Suppressor macrophage treated with lipopolysaccharide for 4 hours (primary cell): Measurements from ENCODE around the gene PLCG2.
A peak's percentile ranks its signal among the peaks of the same experiment; 100 is the strongest.
"Not testable (repeated sequence)": the region's sequence is repeated elsewhere in the genome, so short reads cannot be mapped to it uniquely, and the experiment has no call there.

Source experiments
- DNase-seq: peaks from one replicate; pipeline ENCODE4 v3.0.0-alpha.2; 2020

Gene PLCG2

DNA sequence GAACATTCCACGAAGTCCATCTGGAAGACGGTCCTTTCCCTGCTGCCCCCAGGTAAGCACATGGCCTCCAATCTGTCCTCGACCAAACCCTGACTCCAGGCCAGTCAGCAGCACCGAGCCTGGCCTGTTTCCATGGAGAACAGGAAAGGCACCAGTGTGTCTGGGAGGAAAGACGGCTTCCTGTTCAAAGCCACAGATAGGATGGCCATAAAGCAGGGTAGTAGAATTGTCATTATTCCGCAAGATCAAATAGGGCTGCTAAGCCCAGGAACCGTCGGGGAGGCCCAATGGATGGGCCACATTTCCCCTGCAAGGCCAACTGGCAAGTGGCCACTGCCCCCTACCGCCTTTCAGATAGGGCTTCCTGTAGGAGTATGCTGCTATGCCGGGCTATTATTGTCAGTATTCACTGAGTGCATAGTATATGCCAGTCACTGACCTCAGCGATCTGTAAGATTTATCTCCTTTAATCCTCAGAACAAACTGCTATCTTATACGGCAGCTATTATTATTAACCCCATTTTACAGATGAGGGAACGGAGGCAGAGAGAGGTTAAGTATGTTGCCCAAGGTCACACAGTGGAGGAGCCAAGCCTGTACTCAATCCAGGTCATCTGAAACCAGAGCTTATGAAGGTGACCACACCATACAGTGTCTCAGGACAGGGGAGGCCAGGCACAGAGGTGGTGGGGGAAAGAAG lies 23.0 kb upstream of the PLCG2 start:
- peak; percentile 34 for DNase-seq

GRCh38 chr16:81756615-81757356 lies 22.3 kb upstream of the PLCG2 start:
- peak; percentile 13 for DNase-seq

- peak; percentile 72 for DNase-seq
Observed at GRCh38 chr16:81758376-81758775, 20.7 kb upstream of the PLCG2 start.

DNA sequence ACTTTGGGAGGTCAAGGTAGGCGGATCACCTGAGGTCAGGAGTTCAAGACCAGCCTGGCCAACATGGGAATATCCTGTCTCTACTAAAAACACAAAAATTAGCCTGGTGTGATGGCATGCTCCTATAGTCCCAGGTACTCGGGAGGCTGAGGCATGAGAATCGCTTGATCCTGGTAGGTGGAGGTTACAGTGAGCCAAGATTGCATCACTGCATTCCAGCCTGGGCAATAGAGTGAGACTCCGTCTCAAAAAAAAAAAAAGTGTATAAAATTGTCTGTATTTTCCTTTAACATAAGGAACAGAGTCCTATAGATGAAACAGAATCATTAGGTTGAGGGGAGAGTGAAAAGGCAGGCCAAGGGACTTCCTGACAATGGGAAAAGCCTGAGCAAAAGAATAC lies 16.8 kb upstream of the PLCG2 start:
- not testable (repeated sequence) for DNase-seq

DNA sequence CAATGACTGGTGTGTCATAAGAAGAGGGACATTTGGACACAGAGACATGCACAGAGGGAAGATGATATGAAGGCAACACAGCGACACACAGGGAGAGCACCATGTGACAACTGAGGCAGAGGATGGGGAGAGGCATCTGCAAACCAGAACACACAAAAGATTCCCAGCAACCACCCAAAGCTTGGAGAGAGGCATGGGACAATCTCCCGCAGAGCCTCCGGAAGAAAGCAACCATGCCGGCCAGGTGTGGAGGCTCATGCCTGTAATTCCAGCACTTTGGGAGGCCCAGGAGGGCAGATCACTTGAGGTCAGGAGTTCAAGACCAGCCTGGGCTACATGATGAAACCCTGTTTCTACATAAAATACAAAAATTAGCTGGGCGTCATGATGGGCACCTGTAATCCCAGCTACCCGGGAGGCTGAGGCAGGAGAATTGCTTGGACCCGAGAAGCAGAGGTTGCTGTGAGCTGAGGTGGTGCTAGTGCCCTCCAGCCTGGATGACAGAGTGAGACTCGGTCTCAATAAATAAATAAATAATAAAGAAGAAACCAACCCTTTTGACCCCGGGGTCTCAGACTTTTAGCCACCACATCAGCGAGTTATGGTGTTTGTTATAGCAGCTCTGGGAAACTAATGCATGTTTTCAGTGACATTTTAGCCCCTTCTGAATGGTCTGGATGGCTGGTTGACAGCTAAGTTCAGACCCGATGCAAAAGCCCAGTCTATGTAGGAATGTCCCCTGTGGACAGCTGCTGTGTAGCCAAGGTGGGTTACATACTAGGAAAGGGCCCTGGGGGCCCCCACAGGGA lies 13.8 kb upstream of the PLCG2 start:
- no peak for DNase-seq

- DNase-seq, result no peak
Observed at GRCh38 chr16:81765969-81766368, 13.1 kb upstream of the PLCG2 start.

DNA sequence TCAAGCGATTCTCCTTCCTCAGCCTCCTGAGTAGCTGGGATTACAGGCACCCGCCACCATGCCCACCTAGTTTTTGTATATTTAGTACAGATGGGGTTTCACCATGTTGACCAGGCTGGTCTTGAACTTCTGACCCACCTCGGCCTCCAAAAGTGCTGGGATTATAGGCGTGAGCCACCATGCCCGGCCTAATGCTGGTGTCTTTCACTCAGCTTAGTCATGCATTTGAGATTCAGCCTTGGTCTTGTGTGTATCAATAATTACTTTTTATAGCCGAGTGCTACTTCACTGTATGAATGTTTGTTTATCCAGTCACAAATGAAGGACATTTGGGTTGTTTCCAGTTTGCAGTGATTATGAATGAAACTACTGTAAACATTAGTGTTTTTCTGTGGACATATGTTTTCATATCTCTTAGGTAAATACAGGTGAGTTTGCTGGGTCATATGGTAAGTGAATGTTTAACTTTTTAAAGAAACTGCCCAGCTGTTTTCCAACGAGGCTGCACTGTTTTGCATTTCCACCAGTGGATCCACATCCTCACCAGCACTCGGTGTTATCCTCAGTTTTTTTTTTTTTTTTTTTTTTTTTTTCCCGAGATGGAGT lies 11.0 kb upstream of the PLCG2 start:
- no peak for DNase-seq

- no peak for DNase-seq
Observed at GRCh38 chr16:81770008-81770407, 9.1 kb upstream of the PLCG2 start.

GRCh38 chr16:81774348-81774747 lies 4.7 kb upstream of the PLCG2 start:
- no peak for DNase-seq

DNA sequence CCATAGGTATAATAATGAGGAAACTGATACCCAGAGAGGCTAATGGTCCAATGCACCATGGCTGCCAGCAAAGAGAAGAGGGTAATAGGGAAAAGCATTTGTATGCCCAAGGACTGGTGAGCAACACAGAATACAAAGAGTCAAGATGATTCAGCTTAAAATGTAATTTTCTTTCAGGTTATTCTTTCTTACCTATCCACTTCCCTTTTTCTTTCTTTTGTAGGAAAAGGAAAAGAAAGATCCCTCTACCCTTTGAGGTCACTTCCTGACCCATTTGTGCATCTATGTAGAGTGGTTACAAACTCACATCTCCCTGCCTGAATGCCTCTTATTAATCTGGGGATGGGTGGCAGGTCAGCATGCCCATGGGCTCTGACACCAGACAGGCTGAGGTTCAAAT lies 3.5 kb upstream of the PLCG2 start:
- no peak for DNase-seq

- no peak for DNase-seq
Observed at GRCh38 chr16:81778231-81778630, 860 bp upstream of the PLCG2 start.

- DNase-seq, result peak; percentile 68
Observed at GRCh38 chr16:81779536-81780320, 637 bp downstream of the PLCG2 start.

GRCh38 chr16:81780350-81780749 lies 1.3 kb downstream of the PLCG2 start:
- DNase-seq, result no peak

DNA sequence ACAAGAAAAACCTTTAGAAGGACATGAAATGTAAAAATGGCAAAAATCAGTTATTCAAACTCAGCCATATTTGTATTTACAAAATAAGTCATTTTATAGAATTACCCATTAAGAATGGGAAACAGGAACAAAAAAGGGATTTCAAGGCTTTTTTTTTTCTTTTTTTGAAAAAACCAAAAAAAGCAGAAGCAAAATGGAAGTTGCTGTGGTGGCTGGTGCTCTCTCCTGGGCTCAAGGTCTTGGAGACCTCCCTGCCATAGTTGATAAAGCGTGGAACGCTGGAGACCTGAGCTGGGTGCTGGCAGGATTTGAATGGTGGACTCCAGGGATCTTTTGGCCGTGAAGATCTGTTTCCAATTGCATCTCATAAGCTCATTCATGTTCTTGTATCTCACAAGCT lies 3.1 kb downstream of the PLCG2 start:
- no peak for DNase-seq

GRCh38 chr16:81784072-81784795 lies 5.1 kb downstream of the PLCG2 start:
- DNase-seq, result no peak

DNA sequence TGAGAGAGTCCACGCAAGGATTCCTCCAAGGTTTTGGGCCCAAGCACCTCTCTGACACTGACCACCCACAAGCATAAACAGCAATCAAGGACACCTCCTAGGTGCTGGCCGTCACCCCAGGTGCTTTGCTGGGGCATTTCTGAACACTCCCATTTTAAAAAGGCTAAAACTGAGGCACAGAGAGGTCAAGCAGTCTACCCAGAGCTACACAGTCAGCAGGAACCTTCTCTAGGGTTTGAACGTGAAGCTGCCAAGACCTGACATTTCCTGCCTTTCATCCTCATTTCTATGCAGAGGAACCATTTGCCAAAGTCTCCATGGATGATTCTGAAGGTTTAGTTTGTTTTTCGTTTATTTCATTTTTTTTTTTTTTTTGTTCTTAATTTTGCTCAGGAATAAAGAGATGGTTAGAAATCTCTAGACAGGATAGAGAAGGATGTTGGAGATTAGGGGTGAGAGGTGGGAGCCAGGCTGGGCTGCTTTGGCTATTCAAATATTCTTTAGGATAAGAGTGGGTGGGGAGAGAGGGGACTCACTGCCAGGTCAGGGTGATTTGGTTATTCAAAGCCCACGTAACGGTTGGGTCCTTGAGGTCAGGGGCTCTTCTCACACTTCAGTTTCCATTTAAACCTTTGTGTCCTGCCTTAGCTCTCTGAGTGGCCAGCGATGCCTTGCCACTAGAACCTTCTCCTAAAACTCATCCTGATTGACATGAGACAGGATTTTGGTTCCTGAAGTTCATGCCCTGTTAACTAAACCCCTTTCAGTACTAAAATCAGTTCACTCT lies 6.2 kb downstream of the PLCG2 start:
- DNase-seq, result no peak

- DNase-seq, result peak; percentile 24
Observed at GRCh38 chr16:81786321-81786720, 7.2 kb downstream of the PLCG2 start.

GRCh38 chr16:81786868-81787267 lies 7.8 kb downstream of the PLCG2 start:
- no peak for DNase-seq

GRCh38 chr16:81787659-81788058 lies 8.6 kb downstream of the PLCG2 start:
- DNase-seq, result no peak

- no peak for DNase-seq
Observed at GRCh38 chr16:81790277-81790676, 11.2 kb downstream of the PLCG2 start.
